Measurements from ENCODE around the gene ZNF474.
A peak's percentile ranks its signal among the peaks of the same experiment; 100 is the strongest.

The ZNF474 gene

DNA sequence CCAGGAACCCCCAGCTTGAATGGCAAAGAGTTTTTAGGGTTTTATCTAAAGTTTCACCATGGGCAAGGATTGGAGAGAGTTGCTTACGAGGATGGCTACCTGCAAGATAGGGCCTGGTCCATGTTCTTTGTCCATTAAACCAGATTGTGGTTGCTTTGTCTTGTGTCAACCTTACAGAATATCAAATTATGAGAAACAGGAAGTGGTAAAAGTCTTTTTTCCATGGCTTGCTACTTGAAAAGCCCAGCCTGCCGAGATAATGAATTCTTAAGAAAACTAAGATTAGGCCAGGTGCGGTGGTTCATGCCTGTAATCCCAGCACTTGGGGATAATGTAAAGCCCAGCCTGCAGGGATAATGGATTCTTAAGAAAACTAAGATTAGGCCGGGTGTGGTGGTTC is 24.4 kb downstream of the ZNF474 start:
- no peak for DNase-seq (ENCODE audit: low read depth in 2 of 2)

- DNase-seq (ENCODE audit: low read depth in 2 of 2), result no peak
These were observed 25.1 kb downstream of the ZNF474 start for GRCh38 chr5:122154491-122154890.

GRCh38 chr5:122154910-122155309 is 25.6 kb downstream of the ZNF474 start:
- no peak for DNase-seq (ENCODE audit: low read depth in 2 of 2)

- no peak for DNase-seq (ENCODE audit: low read depth in 2 of 2)
These were observed 26.2 kb downstream of the ZNF474 start for GRCh38 chr5:122155546-122155945.

GRCh38 chr5:122156724-122157325 is 27.5 kb downstream of the ZNF474 start:
- DNase-seq (ENCODE audit: low read depth in 2 of 2), result no peak

DNA sequence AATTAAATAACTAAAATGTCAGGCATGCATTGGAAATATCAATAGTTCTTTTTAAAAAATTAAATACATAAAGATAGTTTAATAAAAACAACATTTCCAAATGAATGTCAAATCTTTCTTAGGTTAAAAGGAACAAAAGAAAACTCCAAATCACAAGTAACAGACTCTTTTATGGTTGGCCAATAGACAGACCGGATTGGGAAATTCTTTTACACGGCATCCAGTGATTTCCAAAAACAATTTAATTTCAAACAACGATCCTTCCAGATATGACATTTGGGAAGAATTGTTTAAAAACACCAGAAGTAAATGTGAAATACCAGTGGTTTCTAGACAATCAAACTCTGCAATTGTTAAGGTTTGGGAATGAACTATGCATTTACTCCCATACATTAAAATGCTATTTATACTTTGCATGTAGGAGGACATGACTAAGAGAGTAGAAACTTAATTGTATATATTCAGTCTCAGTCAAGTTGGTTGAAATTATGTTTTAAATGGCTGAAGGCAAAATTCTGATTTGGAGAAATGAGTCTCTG is 32.8 kb downstream of the ZNF474 start:
- DNase-seq (ENCODE audit: low read depth in 2 of 2), result no peak

DNA sequence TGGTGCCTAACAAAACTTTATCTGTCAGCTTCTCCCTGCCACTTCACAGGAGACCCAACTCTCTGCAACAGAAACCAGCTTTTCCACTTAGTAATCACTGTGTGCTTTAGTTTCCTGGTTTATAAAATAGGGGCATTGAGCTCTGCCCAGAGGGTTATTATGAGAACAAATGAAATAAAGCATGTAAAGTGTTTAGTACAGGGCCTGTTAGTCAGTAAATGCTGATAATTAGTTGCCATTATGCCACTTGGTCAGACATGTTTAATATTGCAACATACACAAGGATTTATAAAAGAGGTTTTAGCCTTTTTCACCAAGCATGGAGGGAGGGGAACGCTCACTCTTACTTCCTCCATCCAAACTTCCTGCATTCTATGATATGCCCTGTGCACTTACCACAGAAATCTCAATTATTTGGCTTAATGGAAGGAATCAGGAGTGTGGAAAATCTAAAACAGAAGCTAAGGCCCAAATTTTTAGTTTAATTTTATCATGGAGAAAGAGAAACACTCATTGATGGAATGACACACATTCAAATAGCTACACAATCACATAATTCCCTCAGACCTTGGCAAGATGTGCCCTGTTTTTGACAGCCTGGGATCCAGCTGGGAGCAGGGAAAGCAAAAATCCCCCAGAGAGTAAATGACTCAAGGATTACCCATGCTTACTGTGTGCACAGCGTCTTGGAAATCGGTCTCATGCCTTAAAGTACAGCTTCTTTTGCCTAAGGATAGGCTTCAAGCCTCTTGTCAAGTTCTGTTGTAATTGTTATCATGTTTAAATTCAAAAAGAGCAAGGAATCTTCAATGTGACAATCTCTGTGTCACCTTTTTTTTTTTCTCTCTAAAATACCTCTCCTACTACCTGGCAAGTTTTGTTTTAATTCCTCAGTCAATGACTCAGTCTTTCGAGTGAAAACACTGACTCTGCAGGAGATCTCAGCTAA is 34.0 kb downstream of the ZNF474 start:
- peak; percentile 92 for DNase-seq (ENCODE audit: low read depth in 2 of 2)

GRCh38 chr5:122164070-122164435 is 34.7 kb downstream of the ZNF474 start:
- no peak for DNase-seq (ENCODE audit: low read depth in 2 of 2)

DNA sequence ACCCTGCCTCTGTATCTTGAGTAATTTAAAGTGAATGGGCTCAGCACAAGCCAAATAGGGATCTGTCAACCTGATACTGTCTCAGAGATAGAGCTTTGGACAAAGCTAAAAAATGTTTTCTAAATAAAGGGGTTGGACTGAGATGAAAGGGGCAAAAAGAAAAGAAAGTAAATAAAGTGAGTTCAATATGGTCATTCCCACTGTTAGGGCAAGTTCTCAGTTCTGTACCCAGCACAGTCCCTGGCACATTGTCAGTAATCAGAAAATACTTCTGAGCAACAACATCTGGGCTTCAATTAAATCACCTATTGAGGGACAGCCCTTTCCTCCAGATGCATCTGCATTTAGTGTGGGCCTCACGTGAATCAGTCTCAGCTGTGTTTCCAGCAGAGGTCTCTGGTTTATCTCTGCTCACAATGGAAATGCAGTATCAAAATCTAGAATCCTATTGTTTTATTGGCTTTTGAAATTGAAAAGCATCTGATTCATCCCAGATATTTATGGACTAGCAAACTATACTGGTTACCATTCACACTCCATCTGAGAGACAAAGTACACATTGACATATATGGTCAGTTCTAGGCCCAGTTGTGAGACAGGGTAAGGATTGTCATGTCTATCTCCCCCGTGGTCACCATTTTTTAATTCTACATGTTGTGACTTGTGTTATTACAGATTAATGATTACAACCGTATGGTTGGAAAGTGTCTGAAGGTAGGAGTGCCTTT is 35.6 kb downstream of the ZNF474 start:
- DNase-seq (ENCODE audit: low read depth in 2 of 2), result no peak

- peak; percentile 90 to 91 for DNase-seq (ENCODE audit: low read depth in 2 of 2)
These were observed 36.3 kb downstream of the ZNF474 start for GRCh38 chr5:122165559-122166078.

DNA sequence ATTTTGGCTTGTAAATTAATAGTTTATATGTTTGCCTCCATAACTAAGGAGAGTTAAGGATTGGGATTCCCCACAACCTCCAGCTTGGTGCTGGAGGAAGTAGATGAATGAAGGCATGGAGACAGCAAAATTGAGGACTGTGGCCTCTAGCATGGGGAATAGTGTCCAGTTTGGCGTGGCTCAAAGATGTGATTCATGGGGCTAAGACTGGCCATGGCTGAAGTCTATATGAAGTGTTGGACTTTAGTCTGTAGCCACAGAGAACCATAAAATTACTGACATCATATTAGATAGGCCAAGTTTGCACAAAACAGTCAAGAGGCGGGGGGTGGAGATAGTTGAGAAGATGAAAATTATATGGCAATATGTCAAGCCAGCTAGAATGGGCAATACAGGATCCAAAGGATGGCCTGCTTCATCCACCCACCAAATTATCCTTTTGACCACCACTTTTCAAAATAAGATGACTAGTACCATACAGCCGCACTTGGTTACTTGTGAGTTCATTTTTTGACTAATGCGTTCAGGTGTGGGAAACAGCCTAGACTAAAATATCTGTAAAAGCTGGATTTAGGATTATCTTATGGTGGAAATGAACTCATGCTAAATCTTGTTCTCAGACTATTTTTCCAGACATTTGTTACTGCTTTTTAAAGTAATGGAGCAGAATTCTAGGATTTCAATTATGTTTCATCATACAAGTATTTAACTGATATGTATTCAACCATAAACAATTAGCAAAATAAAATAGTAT is 40.2 kb downstream of the ZNF474 start:
- DNase-seq (ENCODE audit: low read depth in 2 of 2), result no peak

DNA sequence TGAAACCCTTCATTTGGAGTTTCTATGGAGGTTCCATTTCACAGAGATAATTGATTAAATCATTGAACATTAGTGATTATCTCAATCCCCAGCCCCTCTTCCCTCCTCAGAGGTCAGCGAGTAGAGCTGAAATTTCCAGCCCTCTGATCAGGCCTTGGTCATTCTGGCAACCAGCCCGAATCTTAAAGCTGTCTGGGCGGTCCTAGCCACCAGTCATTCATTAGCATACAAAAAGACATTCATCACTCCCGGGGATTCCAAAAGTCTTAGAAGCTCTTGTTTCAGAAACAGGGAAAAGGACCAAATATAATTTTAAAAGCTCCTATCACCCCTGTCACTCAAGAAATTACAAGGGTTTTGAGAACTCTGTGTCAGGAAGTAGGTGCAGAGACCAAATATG is 41.3 kb downstream of the ZNF474 start:
- no peak for DNase-seq (ENCODE audit: low read depth in 2 of 2)

GRCh38 chr5:122172207-122172606 is 42.9 kb downstream of the ZNF474 start:
- DNase-seq (ENCODE audit: low read depth in 2 of 2), result no peak

DNA sequence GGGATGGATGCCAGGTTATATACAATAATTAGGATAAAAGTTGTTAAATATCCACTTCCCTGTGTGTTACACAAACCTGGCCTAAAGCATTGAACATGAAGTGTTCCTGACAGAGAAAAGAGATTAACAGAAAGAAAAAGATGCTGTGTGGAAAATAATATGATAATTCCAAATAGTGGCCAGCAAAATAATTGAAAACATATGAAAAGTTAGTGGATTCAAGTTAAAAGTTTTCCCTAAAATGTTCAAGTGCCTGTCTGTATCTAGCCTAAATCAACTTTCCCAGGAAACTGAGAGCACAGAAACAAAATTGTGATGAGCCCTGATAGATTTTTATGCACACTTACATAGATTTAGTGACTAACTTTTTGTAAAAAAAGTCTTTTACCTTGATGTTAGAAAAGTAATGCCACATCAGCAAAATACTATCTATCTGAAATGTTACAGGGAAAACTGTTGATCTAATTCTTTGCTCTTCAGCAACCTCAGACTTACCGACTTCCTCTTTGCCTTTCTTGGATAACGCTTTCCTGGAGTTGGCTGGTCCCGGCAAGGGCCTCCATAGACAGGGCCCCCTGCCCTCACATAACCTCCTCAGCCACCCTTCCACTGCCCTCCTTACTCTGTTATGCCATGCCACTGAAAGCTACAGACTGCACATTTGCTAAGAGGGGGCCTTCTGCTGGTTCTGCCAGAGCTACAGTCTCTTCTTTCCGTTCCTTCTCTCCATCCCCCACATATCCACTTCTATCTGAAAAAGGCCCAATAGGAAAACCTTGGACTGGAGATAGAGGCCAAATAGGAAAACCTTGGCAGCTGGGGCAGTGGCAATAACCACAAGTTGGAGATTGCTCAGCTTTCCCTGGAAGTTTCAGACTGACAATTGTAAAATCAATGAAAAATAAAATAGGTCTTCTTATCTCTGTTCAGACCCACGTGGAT is 44.4 kb downstream of the ZNF474 start:
- no peak for DNase-seq (ENCODE audit: low read depth in 2 of 2)

GRCh38 chr5:122175091-122175490 is 45.7 kb downstream of the ZNF474 start:
- DNase-seq (ENCODE audit: low read depth in 2 of 2), result no peak

DNA sequence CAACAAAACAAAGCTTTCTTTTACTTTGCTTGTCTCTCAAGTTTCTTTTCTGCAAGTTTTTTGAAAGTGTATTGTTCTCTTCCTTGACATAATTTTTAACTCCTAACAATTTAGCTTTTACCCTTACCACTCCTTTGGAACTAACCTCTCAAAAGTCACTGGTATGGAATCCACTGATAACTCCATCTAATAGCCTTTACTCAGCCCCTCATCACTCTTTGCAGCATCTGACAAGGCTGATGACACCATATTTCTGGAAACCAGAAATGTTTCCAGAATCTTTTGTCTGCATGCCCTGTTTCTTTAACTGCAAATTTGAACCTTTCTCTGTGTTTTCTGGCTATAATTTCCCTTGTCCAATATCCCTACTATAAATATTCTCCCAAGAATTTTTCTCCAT is 46.5 kb downstream of the ZNF474 start:
- DNase-seq (ENCODE audit: low read depth in 2 of 2), result no peak

DNA sequence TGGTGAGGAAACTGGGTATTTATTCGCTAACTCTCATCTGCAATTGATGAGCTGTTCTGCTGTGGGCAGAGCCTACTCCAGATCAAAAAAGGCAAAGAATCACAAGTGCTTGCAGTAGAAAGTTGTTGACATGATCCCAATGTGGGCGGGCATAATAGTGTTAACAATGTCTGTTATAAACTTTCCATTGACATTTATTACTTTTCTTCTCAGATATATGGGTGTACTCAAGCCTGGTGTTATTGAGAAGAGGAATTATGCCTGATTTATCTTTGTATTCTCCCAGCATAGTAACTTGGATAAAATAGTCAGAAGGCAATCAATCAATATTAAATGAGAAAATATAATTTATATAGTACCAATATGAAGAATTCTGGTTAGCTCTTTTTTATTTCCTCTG is 47.8 kb downstream of the ZNF474 start:
- DNase-seq (ENCODE audit: low read depth in 2 of 2), result no peak

GRCh38 chr5:122179701-122180100 is 50.4 kb downstream of the ZNF474 start:
- DNase-seq (ENCODE audit: low read depth in 2 of 2), result no peak

- no peak for DNase-seq (ENCODE audit: low read depth in 2 of 2)
These were observed 50.9 kb downstream of the ZNF474 start for GRCh38 chr5:122180146-122180712.
